HCT116 (cell line): ENCODE results near the gene PPP1R1B. TPM values are rescaled to one million over a fixed set of nuclear protein-coding genes. Genes with fewer than 3 reads are reported as not detected.

ENCODE experiments used
- ATAC-seq: fragments of 200-7000 bp; cut with Tn5 transposase; 2 replicates; pipeline ENCODE4 v1.9.1; 2020; ENCODE audit warnings: mild to moderate bottlenecking, moderate library complexity
- BruUV-seq: library from RNA; stranded (reverse); fragments of 400-500 nt; replicated peaks from 2 replicates; lab custom pipeline; 2021; lab: Mats Ljungman, UMichigan
- CTCF ChIA-PET: fragments of 300-600 bp; sonication (Branson Sonifier 250); formaldehyde crosslinking; loops from one replicate; lab custom pipeline; 2021; ENCODE audit warnings: antibody characterized with exemption; lab: Charles Lee
- POLR2A ChIA-PET: fragments of 300-600, 350-600 bp; sonication (Branson Sonifier 250); formaldehyde crosslinking; loops from one replicate; lab custom pipeline; 2021; ENCODE audit warnings: antibody characterized with exemption; lab: Charles Lee
- RAD21 ChIA-PET, 2 experiments: fragments of 300-600 bp; sonication (Branson Sonifier 250); formaldehyde crosslinking; loops; one replicate each; lab custom pipeline; 2023; ENCODE audit warnings: low total read pairs in 2 of 2; ENCODE audit not compliant: uncharacterized antibody in 2 of 2, unreplicated experiment in 2 of 2, low non-redundant PET in 1 of 2; lab: Charles Lee
- DNase-seq: peaks from one replicate; pipeline ENCODE4 v3.0.0-alpha.2; 2010; ENCODE audit warnings: low read depth, low spot score
- H2AFZ ChIP-seq: fragments of 200-600 bp; shearing (Covaris generic), sonication (generic); 2 replicates; pipeline ENCODE4 v1.6.1; 2017; ENCODE audit warnings: low read depth, mixed run types, mixed read lengths, antibody characterized with exemption, low read length; ENCODE audit not compliant: poor library complexity, severe bottlenecking
- H3K27ac ChIP-seq: 2 replicates; pipeline ENCODE4 v1.5.1; 2012; ENCODE audit warnings: low read depth, low read length
- H3K27me3 ChIP-seq: fragments of 200-600 bp; sonication (generic); 2 replicates; pipeline ENCODE4 v1.6.1; 2016; ENCODE audit warnings: mixed run types, low read length, mixed read lengths; ENCODE audit not compliant: insufficient read depth
- H3K36me3 ChIP-seq, 2 experiments: fragments of 200-500 bp in 1 of 2; fragments of 200-600 bp in 1 of 2; sonication (Bioruptor generic) in 1 of 2; sonication (generic) in 1 of 2; 2 replicates each; pipeline versions ENCODE4 v1.5.1 to v1.6.1; 2014 to 2016; ENCODE audit warnings: low read length in 2 of 2, inconsistent platforms in 1 of 2, mixed read lengths in 1 of 2, mixed run types in 1 of 2; ENCODE audit not compliant: insufficient read depth in 2 of 2, control insufficient read depth in 1 of 2
- H3K4me1 ChIP-seq, 2 experiments: fragments of 200-600 bp in 1 of 2; sonication (generic) in 1 of 2; 2 replicates each; pipeline versions ENCODE4 v1.5.1 to v1.6.1; 2012 to 2017; ENCODE audit warnings: low read length in 2 of 2, inconsistent platforms in 1 of 2, mild to moderate bottlenecking in 1 of 2, mixed read lengths in 1 of 2, mixed run types in 1 of 2, moderate library complexity in 1 of 2; ENCODE audit not compliant: insufficient read depth in 2 of 2, control insufficient read depth in 1 of 2
- H3K4me2 ChIP-seq: fragments of 200-600 bp; sonication (generic); 2 replicates; pipeline ENCODE4 v1.6.1; 2017; ENCODE audit warnings: mixed run types, low read length, mixed read lengths
- H3K4me3 ChIP-seq, 2 experiments: fragments of 200-600 bp in 1 of 2; sonication (generic) in 1 of 2; replicated peaks in 1 of 2; 2 replicates each; pipeline ENCODE4 v1.5.1; 2011 to 2016; ENCODE audit warnings: low read length in 2 of 2, control low read depth in 1 of 2, low read depth in 1 of 2, mild to moderate bottlenecking in 1 of 2, mixed read lengths in 1 of 2, mixed run types in 1 of 2
- H3K79me2 ChIP-seq: fragments of 200-600 bp; sonication (generic); 2 replicates; pipeline ENCODE4 v1.6.1; 2017; ENCODE audit warnings: mild to moderate bottlenecking, mixed run types, low read length, moderate library complexity, mixed read lengths; ENCODE audit not compliant: insufficient read depth
- H3K9ac ChIP-seq: fragments of 200-600 bp; sonication (generic); 2 replicates; pipeline ENCODE4 v1.6.1; 2016; ENCODE audit warnings: low read length, mixed read lengths
- H3K9me2 ChIP-seq: fragments of 200-600 bp; sonication (generic), shearing (Covaris generic); 2 replicates; pipeline ENCODE4 v1.6.1; 2017; ENCODE audit warnings: mixed run types, mild to moderate bottlenecking, moderate library complexity; ENCODE audit not compliant: insufficient read depth
- H3K9me3 ChIP-seq, 2 experiments: fragments of 200-500 bp in 1 of 2; fragments of 200-600 bp in 1 of 2; sonication (Bioruptor generic) in 1 of 2; sonication (generic) in 1 of 2; 2 replicates each; pipeline ENCODE4 v1.6.1; 2014 to 2017; ENCODE audit warnings: low read length in 2 of 2, mixed read lengths in 2 of 2, inconsistent platforms in 1 of 2, low read depth in 1 of 2, mild to moderate bottlenecking in 1 of 2, mixed run types in 1 of 2, moderate library complexity in 1 of 2; ENCODE audit not compliant: control insufficient read depth in 1 of 2, insufficient read depth in 1 of 2
- H4K20me1 ChIP-seq: fragments of 200-600 bp; sonication (generic), shearing (Covaris generic); 2 replicates; pipeline ENCODE4 v1.6.1; 2017; ENCODE audit warnings: mixed run types, mild to moderate bottlenecking, moderate library complexity; ENCODE audit not compliant: insufficient read depth
- EZH2 ChIP-seq: fragments of 200-600 bp; sonication (generic); IDR thresholded peaks from 2 replicates; pipeline ENCODE4 v1.6.1; 2017; ENCODE audit warnings: antibody characterized with exemption, mixed run types
- JUND ChIP-seq: IDR thresholded peaks from 2 replicates; pipeline ENCODE4 v1.6.1; 2012
- POLR2AphosphoS5 ChIP-seq: IDR thresholded peaks from 2 replicates; pipeline ENCODE4 v1.6.1; 2011; ENCODE audit warnings: mild to moderate bottlenecking, low read depth, low read length, moderate library complexity
- SP1 ChIP-seq: IDR thresholded peaks from 2 replicates; pipeline ENCODE4 v1.6.1; 2012; ENCODE audit warnings: low read depth
- SRF ChIP-seq: IDR thresholded peaks from 2 replicates; pipeline ENCODE4 v1.6.1; 2012; ENCODE audit warnings: low read depth
- TCF7L2 ChIP-seq: IDR thresholded peaks from 2 replicates; pipeline ENCODE4 v1.7.0; 2011; ENCODE audit warnings: borderline replicate concordance, inconsistent platforms; ENCODE audit not compliant: insufficient read depth, insufficient read length; ENCODE audit errors: extremely low read depth
- ZNF274 ChIP-seq: fragments of 200-500 bp; sonication (Bioruptor generic); IDR thresholded peaks from 2 replicates; pipeline ENCODE4 v1.6.1; 2014; ENCODE audit warnings: mild to moderate bottlenecking, low read depth, low read length, inconsistent platforms
- intact Hi-C: fragments of 100-400 bp; cut with micrococcal nuclease; formaldehyde crosslinking; loops from 2 replicates; pipeline ENCODE4 v1.10.0; 2022
- total RNA-seq: library from RNA; stranded (reverse); gene quantifications from one replicate; pipeline ENCODE4 v1.2.1, GENCODE V29; 2021; ENCODE audit not compliant: unreplicated experiment

Gene PPP1R1B
- total RNA-seq, 1 experiment from 2014 or later: 0.49 TPM

- TF ChIP-seq ZNF274 (no peak), TCF7L2 (no peak), JUND (no peak), SP1 (no peak), EZH2 (no peak), SRF (no peak)
- Histone ChIP-seq H3K79me2 (no peaks in the 10 kb centered on the region), H2AFZ (no peak overlapping the region), H3K9ac (no peak overlapping the region), H3K9me2 (no peaks in the 10 kb centered on the region), H3K9me3 (no peaks in the 10 kb centered on the region), H3K27me3 (no peaks in the 10 kb centered on the region), H3K4me2 (no peak overlapping the region), H3K36me3 (peaks cover 2 to 5% of the 10 kb centered on the region in 2 experiments; a peak in 2 of 4 replicates), H3K4me3 (no peak overlapping the region), H4K20me1 (no peaks in the 10 kb centered on the region), H3K4me1 (peaks cover 12 to 20% of the 10 kb centered on the region in 2 experiments), H3K27ac (no peak overlapping the region)
- RAD21 ChIA-PET: no interaction called here
- no peak for ATAC-seq
- POLR2A ChIA-PET: no interaction called here
- CTCF ChIA-PET: no interaction called here
- BruUV-seq: no TSS peak
- intact Hi-C loops: no loop called here
- no peak for DNase-seq
Measured at GRCh38 chr17:39658346-39658745, 31.6 kb downstream of the PPP1R1B start.

GRCh38 chr17:39658760-39659159 lies 32.0 kb downstream of the PPP1R1B start:
- Histone ChIP-seq H3K79me2 (no peaks in the 10 kb centered on the region), H3K27ac (no peak overlapping the region), H3K9me3 (no peaks in the 10 kb centered on the region), H3K9me2 (no peaks in the 10 kb centered on the region), H2AFZ (no peak overlapping the region), H4K20me1 (no peaks in the 10 kb centered on the region), H3K4me2 (no peak overlapping the region), H3K9ac (no peak overlapping the region)
- ChIA-PET RAD21 (no interaction called here), CTCF (no interaction called here), POLR2A (no interaction called here)
- DNase-seq: no peak
- no peak for ATAC-seq
- no peak for TF ChIP-seq POLR2AphosphoS5
- TF ChIP-seq, all 23 proteins: peak for 0
- Histone ChIP-seq H3K4me1 (peaks cover 12 to 20% of the 10 kb centered on the region in 2 experiments), H3K36me3 (peaks cover 2 to 5% of the 10 kb centered on the region in 2 experiments; a peak in 2 of 4 replicates), H3K4me3 (no peak overlapping the region), H3K27me3 (no peaks in the 10 kb centered on the region)
- no TSS peak for BruUV-seq
- intact Hi-C loops: no loop called here
